C4-2B (cell line): ENCODE measurements around the gene SH3BP2.

ENCODE experiments used
- ZFX ChIP-seq: fragments of 450-650 bp; IDR thresholded peaks from 2 replicates; pipeline ENCODE4 v1.6.1; 2017
- TF ChIP-seq, protein P1 (sequence below): fragments of 450-650 bp; conservative IDR thresholded peaks from 2 replicates; pipeline ENCODE4 v1.5.1; 2017; ENCODE audit warnings: mild to moderate bottlenecking

DNA sequence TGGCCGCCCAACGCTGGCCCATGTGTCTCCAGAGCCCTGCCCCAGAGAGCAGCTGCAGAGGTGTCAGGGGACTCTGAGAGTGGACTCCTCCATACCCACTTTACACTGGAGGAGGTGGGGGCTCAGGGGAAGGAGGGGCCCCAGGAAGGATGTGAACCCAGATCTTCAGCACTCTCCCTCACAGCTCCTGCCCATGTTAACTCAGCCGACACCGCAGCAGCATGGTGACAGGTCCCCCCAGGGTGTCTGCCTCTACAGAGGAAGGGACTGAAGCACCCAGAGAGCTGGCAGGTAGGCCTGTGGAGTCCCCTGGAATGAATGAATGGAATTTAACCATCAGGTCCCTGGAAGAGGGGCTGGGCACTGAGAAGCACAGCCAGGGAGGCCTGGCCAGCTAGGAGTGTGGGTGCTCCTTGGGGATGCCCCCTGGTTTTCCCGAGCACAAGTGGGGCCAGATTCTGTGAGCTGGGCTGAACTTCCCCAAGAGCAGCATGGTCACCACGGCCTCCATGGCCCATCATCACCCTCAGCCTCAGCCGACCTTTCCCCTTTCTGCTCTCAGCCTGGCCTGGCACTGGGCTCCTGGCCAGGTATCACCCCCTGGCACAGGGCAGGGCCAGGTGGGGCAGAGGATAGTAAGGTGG is 21.9 kb downstream of the SH3BP2 start:
- TF ChIP-seq, protein P1, sequence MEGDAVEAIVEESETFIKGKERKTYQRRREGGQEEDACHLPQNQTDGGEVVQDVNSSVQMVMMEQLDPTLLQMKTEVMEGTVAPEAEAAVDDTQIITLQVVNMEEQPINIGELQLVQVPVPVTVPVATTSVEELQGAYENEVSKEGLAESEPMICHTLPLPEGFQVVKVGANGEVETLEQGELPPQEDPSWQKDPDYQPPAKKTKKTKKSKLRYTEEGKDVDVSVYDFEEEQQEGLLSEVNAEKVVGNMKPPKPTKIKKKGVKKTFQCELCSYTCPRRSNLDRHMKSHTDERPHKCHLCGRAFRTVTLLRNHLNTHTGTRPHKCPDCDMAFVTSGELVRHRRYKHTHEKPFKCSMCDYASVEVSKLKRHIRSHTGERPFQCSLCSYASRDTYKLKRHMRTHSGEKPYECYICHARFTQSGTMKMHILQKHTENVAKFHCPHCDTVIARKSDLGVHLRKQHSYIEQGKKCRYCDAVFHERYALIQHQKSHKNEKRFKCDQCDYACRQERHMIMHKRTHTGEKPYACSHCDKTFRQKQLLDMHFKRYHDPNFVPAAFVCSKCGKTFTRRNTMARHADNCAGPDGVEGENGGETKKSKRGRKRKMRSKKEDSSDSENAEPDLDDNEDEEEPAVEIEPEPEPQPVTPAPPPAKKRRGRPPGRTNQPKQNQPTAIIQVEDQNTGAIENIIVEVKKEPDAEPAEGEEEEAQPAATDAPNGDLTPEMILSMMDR = no peak
- TF ChIP-seq ZFX = no peak
